ENCODE measurements around the gene DMRTC2. TPM values are rescaled to one million over a fixed set of nuclear protein-coding genes. Genes with fewer than 3 reads are reported as not detected.

DMRTC2 gene
- total RNA-seq, 1 experiment from 2014 or later, result not detected

GRCh38 chr19:41861846-41862245 is 17.0 kb downstream of the DMRTC2 start:
- no peak overlapping the region for H2AFZ ChIP-seq
- H3K36me3 ChIP-seq (ENCODE audit: low read depth), result peaks cover 56% of the 10 kb centered on the region
- H3K9me2 ChIP-seq (ENCODE audit: insufficient read depth), result no peaks in the 10 kb centered on the region
- intact Hi-C loops (cut with micrococcal nuclease; ENCODE audit: unreplicated experiment), result no loop called here
- H4K20me1 ChIP-seq (ENCODE audit: insufficient read depth), result peaks cover 59% of the 10 kb centered on the region
- H3K9me3 ChIP-seq (ENCODE audit: insufficient read depth, low read depth), result no peaks in the 10 kb centered on the region
- H3K79me2 ChIP-seq (ENCODE audit: low read depth), result peaks cover 68% of the 10 kb centered on the region
- ChIA-PET CTCF (no interaction called here), POLR2A (ENCODE audit: unreplicated experiment) (no interaction called here)
- no peak for DNase-seq
- no peaks in the 10 kb centered on the region for H3K27me3 ChIP-seq (ENCODE audit: insufficient read depth, low read depth)
- peak overlapping the region; percentile 96 for H3K4me2 ChIP-seq
- peaks cover 64% of the 10 kb centered on the region for H3F3A ChIP-seq (ENCODE audit: insufficient read depth, low read depth)
- no peak for TF ChIP-seq EZH2 (IDR thresholded peaks at IDR 0.05; ENCODE audit: low read depth)
- TF ChIP-seq CTCF (conservative IDR thresholded peaks at IDR 0.05), result no peak
- peak overlapping the region; percentile 96 for H3K27ac ChIP-seq
- H3K4me3 ChIP-seq, result peak overlapping the region; percentile 98; the same call in 1 of the 2 replicates
- BruUV-seq (replicated peaks), result no TSS peak
- peaks cover 57% of the 10 kb centered on the region for H3K4me1 ChIP-seq (replicated peaks; ENCODE audit: insufficient read depth)

- intact Hi-C loops (cut with micrococcal nuclease; ENCODE audit: unreplicated experiment), result no loop called here
- DNase-seq, result no peak
- Histone ChIP-seq H3K4me3 (no peak overlapping the region; the same call in 1 of the 2 replicates), H2AFZ (no peak overlapping the region), H3K27ac (peak overlapping the region; percentile 96; the same call in 1 of the 2 replicates), H4K20me1 (ENCODE audit: insufficient read depth) (peaks cover 66% of the 10 kb centered on the region), H3K79me2 (ENCODE audit: low read depth) (peaks cover 74% of the 10 kb centered on the region), H3K27me3 (ENCODE audit: insufficient read depth, low read depth) (no peaks in the 10 kb centered on the region), H3K4me1 (replicated peaks; ENCODE audit: insufficient read depth) (peaks cover 62% of the 10 kb centered on the region), H3K4me2 (peak overlapping the region; percentile 96), H3F3A (ENCODE audit: insufficient read depth, low read depth) (peaks cover 70% of the 10 kb centered on the region), H3K9me2 (ENCODE audit: insufficient read depth) (no peaks in the 10 kb centered on the region), H3K36me3 (ENCODE audit: low read depth) (peaks cover 58% of the 10 kb centered on the region), H3K9me3 (ENCODE audit: insufficient read depth, low read depth) (no peaks in the 10 kb centered on the region)
- POLR2A ChIA-PET (ENCODE audit: unreplicated experiment), result interaction anchor here (0.5 kb wide), 1 partner anchor 85 kb away, joined by 5 read pairs; no protein-coding TSS in a partner anchor
- no peak for TF ChIP-seq EZH2 (IDR thresholded peaks at IDR 0.05; ENCODE audit: low read depth)
- TF ChIP-seq CTCF (conservative IDR thresholded peaks at IDR 0.05), result no peak
- CTCF ChIA-PET, result no interaction called here
- no TSS peak for BruUV-seq (replicated peaks)
Measured at GRCh38 chr19:41862445-41862986, 17.7 kb downstream of the DMRTC2 start.

- Histone ChIP-seq H3K27me3 (ENCODE audit: insufficient read depth, low read depth) (no peaks in the 10 kb centered on the region), H3K4me2 (peak overlapping the region; percentile 96), H3F3A (ENCODE audit: insufficient read depth, low read depth) (peaks cover 79% of the 10 kb centered on the region), H3K4me3 (no peak overlapping the region), H3K27ac (peak overlapping the region; percentile 96; the same call in 1 of the 2 replicates), H3K79me2 (ENCODE audit: low read depth) (peaks cover 83% of the 10 kb centered on the region), H2AFZ (no peak overlapping the region), H3K9me3 (ENCODE audit: insufficient read depth, low read depth) (no peaks in the 10 kb centered on the region), H3K36me3 (ENCODE audit: low read depth) (peaks cover 67% of the 10 kb centered on the region), H3K9me2 (ENCODE audit: insufficient read depth) (no peaks in the 10 kb centered on the region), H4K20me1 (ENCODE audit: insufficient read depth) (peaks cover 74% of the 10 kb centered on the region), H3K4me1 (replicated peaks; ENCODE audit: insufficient read depth) (peaks cover 71% of the 10 kb centered on the region)
- TF ChIP-seq EZH2 (IDR thresholded peaks at IDR 0.05; ENCODE audit: low read depth) (no peak), CTCF (conservative IDR thresholded peaks at IDR 0.05) (no peak)
- intact Hi-C loops (cut with micrococcal nuclease; ENCODE audit: unreplicated experiment), result no loop called here
- POLR2A ChIA-PET (ENCODE audit: unreplicated experiment), result no interaction called here
- DNase-seq, result no peak
- CTCF ChIA-PET, result interaction anchor here (0.8 kb wide), 1 partner anchor 93 kb away, joined by 3 read pairs; no protein-coding TSS in a partner anchor
- BruUV-seq (replicated peaks), result no TSS peak
Measured at GRCh38 chr19:41863209-41863931, 18.5 kb downstream of the DMRTC2 start.

Data from PC-9 (cell line).